NCI-H146 (cell line): ENCODE results near the gene LYPD6B.
A peak's percentile ranks its signal among the peaks of the same experiment; 100 is the strongest.

ENCODE experiments used
- DNase-seq: peaks from one replicate; lab custom pipeline; 2025; lab: John Stamatoyannopoulos, UW

LYPD6B gene

GRCh38 chr2:149041482-149041881 is 3.0 kb downstream of the LYPD6B start:
- no peak for DNase-seq

- no peak for DNase-seq
These were observed 4.4 kb downstream of the LYPD6B start for GRCh38 chr2:149042881-149043280.

- no peak for DNase-seq
These were observed 6.0 kb downstream of the LYPD6B start for GRCh38 chr2:149044500-149044899.

GRCh38 chr2:149047118-149047517 is 8.6 kb downstream of the LYPD6B start:
- no peak for DNase-seq

DNA sequence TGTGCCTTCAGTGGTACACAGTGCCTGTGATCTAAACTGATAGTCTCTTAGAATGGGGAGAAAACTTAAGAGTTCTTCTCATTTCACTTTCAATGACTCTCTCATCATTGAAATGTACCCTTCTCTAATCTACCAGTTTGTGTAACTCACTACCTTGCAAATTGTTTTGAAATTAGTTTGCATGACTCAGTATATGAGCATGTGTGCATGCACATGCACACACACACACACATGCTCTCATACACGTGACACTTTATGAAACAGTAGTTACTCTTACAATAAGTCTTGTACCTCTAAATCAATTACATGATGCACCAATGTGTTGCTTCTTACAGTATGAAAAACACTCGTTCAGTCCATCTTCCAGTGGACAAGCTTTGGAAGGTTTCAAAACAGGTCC is 10.6 kb downstream of the LYPD6B start:
- no peak for DNase-seq

- DNase-seq: no peak
These were observed 11.7 kb downstream of the LYPD6B start for GRCh38 chr2:149050188-149050587.

- DNase-seq: no peak
These were observed 17.3 kb downstream of the LYPD6B start for GRCh38 chr2:149055751-149056150.

- no peak for DNase-seq
These were observed 18.2 kb downstream of the LYPD6B start for GRCh38 chr2:149056541-149057255.

DNA sequence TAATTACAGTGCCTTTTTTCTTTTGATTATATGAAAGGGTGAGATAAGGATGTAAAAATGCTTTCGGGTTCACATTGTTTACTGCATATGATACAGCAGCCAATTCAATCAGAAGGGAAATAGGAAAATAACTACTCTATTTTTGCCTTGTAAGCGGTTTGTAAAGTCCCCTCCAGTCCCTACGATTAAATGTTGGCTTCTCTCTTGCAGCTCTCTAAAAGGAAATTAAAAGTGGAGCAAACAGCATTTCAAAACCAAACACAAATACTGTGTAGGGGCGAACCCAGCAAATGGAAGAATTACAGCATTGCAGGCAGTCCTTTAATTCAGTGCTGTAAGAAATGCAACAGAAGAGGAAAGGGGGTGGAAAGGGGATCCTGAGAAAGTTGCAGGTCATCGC is 18.9 kb downstream of the LYPD6B start:
- DNase-seq: no peak

DNA sequence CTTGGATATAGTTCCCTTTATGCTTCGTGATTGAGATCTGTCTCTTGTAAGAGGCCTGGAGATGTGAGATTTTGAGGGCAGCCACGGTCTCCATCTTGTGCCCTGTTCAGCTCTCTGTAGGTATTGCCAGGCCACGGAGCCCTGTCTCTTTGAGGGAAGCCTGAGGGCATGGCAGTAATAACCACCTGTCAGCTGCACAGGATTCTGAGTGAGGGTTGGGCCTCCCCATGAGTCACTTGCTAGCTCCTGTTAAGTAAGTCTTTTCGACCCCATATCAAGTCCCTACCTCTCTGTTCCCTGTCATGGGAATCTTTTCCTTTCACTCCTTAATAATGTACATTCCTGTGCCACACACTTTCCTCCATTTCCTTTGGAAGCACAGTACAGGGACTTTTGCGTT is 20.4 kb downstream of the LYPD6B start:
- DNase-seq: no peak

DNA sequence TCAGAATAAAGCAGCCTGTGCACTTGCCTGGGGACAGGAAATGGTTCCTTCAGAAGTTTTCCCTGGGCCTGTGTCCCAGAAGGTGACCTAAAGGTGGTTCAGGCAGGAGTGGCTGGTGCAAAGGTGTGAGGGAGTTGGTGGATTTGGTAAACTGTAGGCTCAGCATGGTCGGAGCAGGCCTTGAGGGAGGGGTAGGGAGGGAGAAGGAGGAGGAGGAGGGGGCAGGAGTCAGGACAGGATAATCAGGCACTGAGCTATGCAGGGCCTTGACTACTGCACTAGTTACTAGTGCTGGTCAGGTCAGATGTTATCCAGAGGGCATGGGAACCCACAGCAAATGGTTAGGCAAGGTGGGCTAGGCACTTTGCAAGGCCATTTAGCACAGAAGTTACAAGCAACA is 21.3 kb downstream of the LYPD6B start:
- DNase-seq: no peak

GRCh38 chr2:149061133-149061745 is 22.7 kb downstream of the LYPD6B start:
- DNase-seq: no peak

DNA sequence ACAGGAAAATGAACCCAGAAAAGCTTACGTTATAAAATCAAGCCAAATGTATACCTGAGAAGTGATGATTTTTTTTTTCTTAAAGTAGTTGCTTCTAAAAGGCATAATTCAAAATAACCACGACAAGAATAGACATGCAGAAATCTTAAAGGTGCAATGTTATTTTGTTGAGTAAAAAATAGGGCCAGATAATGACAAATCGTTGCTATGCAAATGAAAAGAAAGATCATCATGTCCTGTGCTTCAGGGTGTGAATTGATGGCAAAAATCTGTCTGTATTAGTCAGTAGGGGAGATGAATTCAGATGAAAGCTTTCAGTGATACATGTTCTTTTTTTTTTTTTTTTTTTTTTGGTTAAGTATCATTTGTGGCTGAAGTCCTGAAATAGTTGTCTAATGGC is 24.0 kb downstream of the LYPD6B start:
- no peak for DNase-seq

GRCh38 chr2:149063177-149063576 is 24.7 kb downstream of the LYPD6B start:
- DNase-seq: no peak

DNA sequence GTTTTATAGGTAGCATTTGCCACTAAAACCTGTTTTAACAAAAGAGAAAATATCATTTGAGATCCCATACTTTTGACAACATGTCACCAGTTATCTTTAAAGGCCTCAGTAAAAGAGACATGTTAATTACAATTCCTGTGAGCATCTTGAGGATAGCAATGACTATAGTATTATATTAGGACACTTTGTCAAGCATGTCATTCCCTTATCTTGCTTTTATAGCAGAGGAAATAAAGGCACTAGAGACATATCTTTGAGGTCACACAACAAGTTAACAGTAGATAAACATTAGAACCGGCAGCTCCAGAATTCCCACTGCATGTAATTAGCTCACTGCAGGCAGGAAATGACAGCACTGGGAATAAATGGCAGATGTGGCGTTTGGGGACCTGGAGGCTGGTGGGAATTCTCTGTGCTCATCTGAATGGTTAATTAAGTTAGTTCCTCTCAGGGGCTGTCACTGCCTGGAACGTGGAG is 25.9 kb downstream of the LYPD6B start:
- no peak for DNase-seq

DNA sequence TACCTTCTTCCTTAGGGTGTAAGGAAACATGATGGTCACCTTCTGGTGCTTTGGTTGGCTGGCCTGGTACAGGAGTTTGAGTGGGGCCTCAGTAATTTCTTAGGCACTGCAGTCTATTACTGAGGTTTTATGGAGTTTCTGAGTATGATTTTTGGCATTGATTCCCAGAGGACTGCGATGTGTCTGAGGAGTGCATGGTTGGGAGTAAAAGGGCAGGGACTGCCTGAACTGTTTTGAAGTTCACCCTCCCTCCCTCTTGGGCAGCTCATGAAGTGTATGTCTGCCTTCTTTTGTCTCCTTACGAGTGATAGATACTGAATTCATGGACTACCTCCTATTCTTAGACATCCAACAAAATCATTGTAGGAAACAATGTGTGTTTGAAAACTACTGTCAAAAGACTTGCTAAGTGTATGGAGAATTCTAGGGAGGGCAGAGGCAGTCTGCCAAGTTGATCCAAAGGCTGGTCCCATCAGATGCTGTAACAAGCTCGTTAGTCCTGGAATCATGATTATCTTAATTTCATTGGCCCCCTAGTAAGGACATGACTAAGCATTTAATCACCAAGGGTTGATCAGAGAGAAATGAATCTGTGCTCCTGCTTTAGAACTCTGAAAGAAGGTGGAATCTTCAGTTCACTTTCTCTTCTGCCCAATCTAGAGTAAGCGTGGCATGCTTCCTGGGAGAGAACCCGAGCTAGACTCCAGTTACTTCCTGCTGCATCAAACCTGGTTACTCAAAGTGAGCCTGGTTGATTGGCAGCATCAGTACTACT is 26.5 kb downstream of the LYPD6B start:
- no peak for DNase-seq

GRCh38 chr2:149068225-149068995 is 29.9 kb downstream of the LYPD6B start:
- no peak for DNase-seq

DNA sequence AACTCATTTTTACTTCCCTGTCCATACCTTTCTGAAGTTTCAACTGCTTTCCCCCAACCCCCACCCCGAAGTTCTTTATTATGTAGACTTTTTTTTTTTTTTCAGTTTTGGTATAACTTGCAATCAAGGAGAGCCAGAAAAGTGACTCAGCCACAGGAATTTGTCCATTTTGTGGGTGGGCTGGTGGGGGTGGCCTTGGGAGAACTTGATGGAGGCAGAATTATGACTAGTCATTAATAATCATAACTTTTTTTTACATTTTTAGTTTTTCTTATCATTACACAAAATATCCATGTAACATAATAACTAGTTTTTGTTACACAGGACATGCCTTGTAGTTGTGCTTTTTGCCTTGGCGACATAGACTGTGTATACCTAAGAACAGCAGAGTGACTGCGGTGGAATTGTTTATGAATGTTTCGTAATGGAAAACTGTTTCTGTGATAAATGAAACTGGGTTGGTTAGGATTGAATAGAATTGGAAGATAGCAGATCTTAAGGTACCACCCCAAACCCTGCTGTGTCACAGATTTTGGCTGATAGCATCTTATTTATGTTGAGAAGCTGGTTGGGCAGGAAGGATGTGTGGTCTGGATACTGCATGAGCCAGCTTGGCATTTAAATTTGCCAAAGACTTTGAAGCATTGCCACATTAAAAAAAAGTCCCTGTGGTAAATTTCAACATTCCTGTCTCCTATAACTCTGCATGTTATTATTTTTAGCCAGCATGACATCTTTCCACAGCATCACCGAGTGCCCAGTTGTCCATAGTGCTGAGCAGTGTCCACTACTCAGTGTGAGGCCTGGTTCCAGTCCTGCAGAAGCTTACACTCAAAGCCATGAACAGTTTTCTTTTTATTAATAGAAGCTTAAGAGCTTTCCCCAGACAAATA is 30.7 kb downstream of the LYPD6B start:
- no peak for DNase-seq

- DNase-seq: peak; percentile 84
These were observed 32.3 kb downstream of the LYPD6B start for GRCh38 chr2:149070681-149071320.

DNA sequence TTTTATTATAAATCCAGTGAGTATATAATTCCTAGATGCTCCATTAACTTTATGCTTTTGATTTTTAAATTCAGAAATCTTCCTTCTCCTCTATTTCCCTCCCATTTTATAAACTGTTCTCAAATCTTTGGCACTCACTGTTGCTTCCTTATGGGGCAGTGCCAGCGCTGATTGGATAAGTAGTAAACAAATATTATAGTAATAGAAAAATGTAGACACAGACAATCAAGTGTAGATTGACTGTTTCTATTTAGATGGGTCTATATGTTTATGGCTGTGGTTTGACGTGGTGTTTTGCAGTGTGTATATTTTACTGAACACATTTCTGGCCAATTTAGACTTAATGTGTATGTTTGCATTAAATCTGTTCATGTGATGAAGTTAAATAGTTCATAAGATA is 36.6 kb downstream of the LYPD6B start:
- DNase-seq: no peak

GRCh38 chr2:149075853-149076252 is 37.4 kb downstream of the LYPD6B start:
- DNase-seq: no peak
